ENCODE measurements around the gene MPND. TPM values are rescaled to one million over a fixed set of nuclear protein-coding genes. Genes with fewer than 3 reads are reported as not detected.

MPND gene
- total RNA-seq, 6 experiments from 2014 or later = 6.4 to 21.7 (median 19.6) TPM

DNA sequence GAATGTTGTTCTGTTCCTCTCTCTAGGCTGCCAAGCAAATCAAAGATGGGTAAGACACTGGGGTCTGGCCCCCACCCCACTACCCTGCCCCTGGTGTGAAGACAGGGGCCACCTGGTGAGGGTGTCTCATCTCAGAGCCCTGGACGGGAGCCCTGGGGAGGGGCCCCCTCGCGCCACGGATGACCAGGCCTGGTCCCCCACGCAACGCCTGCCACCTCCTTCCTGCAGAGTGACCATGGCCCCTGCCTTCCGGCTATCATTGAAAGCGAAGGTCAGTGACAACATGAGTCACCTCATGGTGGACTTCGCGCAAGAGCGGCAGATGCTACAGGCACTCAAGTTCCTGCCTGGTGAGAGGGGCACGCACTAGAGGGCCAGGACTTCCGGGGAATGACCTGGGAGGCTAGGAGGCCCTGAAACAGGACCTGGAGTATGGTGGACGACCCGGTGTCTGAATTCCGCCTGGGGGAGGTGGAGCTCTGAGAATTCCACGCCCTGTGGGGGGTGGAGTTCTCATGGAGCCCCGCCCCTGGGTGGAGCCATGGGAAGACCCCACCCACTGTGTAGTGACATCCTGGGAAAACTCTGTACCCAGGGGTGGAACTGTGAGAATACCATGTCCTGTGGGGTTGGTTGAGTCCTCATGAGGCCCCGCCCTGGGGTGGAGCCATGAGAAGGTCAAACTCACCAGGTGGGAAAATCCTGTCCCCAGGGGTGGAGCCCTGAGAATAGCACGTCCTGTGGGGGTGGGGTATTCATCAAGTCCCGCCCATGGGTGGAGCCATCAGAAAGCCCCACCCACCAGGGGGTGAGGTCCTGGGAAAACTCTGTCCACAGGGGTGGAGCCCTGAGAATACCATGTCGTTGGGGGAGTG, 32.9 kb upstream of the MPND start:
- no peaks in the 10 kb centered on the region for H3K4me1 ChIP-seq
- H3K4me3 ChIP-seq = no peak overlapping the region
- ATAC-seq = peak in 2 of 4 donors; percentile 8 to 11
- no peak for TF ChIP-seq POLR2A (IDR thresholded peaks at IDR 0.05)
- TF ChIP-seq, protein P1, sequence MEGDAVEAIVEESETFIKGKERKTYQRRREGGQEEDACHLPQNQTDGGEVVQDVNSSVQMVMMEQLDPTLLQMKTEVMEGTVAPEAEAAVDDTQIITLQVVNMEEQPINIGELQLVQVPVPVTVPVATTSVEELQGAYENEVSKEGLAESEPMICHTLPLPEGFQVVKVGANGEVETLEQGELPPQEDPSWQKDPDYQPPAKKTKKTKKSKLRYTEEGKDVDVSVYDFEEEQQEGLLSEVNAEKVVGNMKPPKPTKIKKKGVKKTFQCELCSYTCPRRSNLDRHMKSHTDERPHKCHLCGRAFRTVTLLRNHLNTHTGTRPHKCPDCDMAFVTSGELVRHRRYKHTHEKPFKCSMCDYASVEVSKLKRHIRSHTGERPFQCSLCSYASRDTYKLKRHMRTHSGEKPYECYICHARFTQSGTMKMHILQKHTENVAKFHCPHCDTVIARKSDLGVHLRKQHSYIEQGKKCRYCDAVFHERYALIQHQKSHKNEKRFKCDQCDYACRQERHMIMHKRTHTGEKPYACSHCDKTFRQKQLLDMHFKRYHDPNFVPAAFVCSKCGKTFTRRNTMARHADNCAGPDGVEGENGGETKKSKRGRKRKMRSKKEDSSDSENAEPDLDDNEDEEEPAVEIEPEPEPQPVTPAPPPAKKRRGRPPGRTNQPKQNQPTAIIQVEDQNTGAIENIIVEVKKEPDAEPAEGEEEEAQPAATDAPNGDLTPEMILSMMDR (IDR thresholded peaks at IDR 0.05) = no peak
- no peaks in the 10 kb centered on the region for H3K36me3 ChIP-seq
- 70% methylated on average over 2 of the region's 22 CpGs for WGBS (ENCODE audit: insufficient coverage, low coverage, low lambda C conversion rate, missing lambda C conversion rate)
- intact Hi-C loops (cut with DNase I) = no loop called here
- H3K27me3 ChIP-seq = no peaks in the 10 kb centered on the region
- no peak for DNase-seq
- H3K9me3 ChIP-seq = no peaks in the 10 kb centered on the region
- H3K27ac ChIP-seq = no peak overlapping the region

DNA sequence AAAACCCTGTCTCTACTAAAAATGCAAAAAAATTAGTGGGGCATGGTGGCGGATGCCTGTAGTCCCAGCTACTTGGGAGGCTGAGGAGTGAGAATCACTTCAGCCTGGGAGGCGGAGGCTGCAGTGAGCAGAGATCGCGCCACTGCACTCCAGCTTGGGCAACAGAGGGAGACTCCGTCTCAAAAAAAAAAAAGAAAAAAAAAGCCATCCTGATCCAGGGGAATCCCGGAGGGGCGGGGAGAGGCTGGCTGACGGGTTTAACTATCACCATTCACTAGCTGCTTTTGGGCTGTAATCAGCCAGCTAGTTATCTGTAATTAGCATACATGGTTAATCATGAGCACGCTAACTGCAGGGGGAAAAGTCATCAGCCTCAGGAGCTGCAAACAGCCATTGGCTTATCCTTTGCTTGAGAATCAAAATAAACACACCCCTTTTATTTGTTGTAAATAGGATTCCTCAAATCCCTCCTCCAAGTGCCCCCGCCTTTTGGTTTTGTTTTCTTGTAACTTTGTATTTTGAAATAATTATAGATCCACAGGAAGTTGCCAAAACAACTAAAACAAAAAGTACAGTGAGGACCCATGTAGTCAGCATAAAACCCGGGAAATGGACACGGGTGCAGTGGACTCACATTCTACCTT, 29.4 kb upstream of the MPND start:
- Histone ChIP-seq H3K27ac (no peak overlapping the region), H3K4me3 (peak overlapping the region in 2 of 3 donors; percentile 18 to 24), H3K9me3 (no peaks in the 10 kb centered on the region), H3K36me3 (no peaks in the 10 kb centered on the region), H3K4me1 (no peaks in the 10 kb centered on the region), H3K27me3 (no peaks in the 10 kb centered on the region)
- ATAC-seq (peak; percentile 70 to 94 (median 84)), DNase-seq (peak in 1 of 3 donors; percentile 64)
- TF ChIP-seq POLR2A (IDR thresholded peaks at IDR 0.05) = no peak
- TF ChIP-seq, protein P1 (IDR thresholded peaks at IDR 0.05) = peak in 1 of 4 donors; percentile 12
- 16% methylated on average over 9 of the region's 12 CpGs for WGBS (ENCODE audit: insufficient coverage, low coverage, low lambda C conversion rate, missing lambda C conversion rate)
- intact Hi-C loops (cut with DNase I) = no loop called here

DNA sequence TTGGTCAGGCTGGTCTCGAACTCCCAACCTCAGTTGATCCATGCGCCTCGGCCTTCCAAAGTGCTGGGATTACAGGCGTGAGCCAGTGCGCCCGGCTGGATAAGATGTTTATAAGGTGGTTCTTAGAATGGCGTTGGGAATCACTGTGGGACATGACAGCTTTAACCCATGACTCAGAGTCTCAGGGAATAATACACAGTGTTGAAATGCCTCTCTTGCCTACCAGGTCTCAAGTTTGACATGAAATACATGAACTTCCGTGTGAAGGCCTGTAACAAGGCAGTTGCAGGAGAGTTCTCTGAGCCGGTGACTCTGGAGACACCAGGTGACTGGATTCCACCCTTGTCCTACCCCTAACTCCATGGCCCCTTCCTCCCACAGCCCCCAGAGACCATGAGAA, 26.4 kb upstream of the MPND start:
- WGBS (ENCODE audit: insufficient coverage, low coverage, low lambda C conversion rate, missing lambda C conversion rate) = 97% methylated on average over 7 of the region's 9 CpGs
- TF ChIP-seq, protein P1 (IDR thresholded peaks at IDR 0.05) = no peak
- TF ChIP-seq POLR2A (IDR thresholded peaks at IDR 0.05) = no peak
- no peak for ATAC-seq
- Histone ChIP-seq H3K4me3 (no peak overlapping the region), H3K36me3 (no peaks in the 10 kb centered on the region), H3K27ac (no peak overlapping the region), H3K4me1 (no peaks in the 10 kb centered on the region), H3K27me3 (no peaks in the 10 kb centered on the region), H3K9me3 (no peaks in the 10 kb centered on the region)
- DNase-seq = no peak
- intact Hi-C loops (cut with DNase I) = no loop called here

DNA sequence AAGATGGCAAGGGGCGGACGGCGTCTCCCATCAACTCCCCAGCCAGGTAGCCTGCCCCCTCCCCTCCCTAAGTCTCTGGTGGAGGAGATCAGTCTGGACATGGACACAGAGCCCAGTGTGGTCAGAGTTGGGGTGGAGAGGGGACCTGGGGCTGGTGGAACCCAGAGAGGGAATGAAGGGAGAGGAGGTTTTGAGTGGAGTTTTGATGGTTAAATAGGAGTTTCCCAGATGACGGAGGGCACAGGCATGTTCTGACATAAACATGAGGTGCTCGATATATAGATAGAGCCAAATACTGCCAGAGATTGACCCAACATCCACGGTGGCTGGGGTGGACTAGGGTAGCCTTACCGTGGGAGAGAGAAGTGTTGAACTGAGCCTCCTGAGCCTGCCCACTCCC, 24.9 kb upstream of the MPND start:
- Histone ChIP-seq H3K9me3 (no peaks in the 10 kb centered on the region), H3K36me3 (no peaks in the 10 kb centered on the region), H3K27me3 (no peaks in the 10 kb centered on the region), H3K4me1 (no peaks in the 10 kb centered on the region), H3K4me3 (no peak overlapping the region), H3K27ac (no peak overlapping the region)
- ATAC-seq (no peak), DNase-seq (no peak)
- intact Hi-C loops (cut with DNase I) = no loop called here
- 93% methylated on average over 4 of the region's 7 CpGs for WGBS (ENCODE audit: insufficient coverage, low coverage, low lambda C conversion rate, missing lambda C conversion rate)
- no peak for TF ChIP-seq POLR2A (IDR thresholded peaks at IDR 0.05)
- TF ChIP-seq, protein P1 (IDR thresholded peaks at IDR 0.05) = no peak
